ENCODE measurements around the gene GNL1.
"Not testable (repeated sequence)": the region's sequence is repeated elsewhere in the genome, so short reads cannot be mapped to it uniquely, and the experiment has no call there.

GRCh38 chr6:30517767-30518504, 38.4 kb downstream of the GNL1 start:
- not testable (repeated sequence) for TF ChIP-seq CTCF, POLR2A, POLR2AphosphoS5 (IDR thresholded peaks at IDR 0.05)
